PC-3 (cell line): ENCODE data around the gene PLEKHM3. TPM values are rescaled to one million over a fixed set of nuclear protein-coding genes. Genes with fewer than 3 reads are reported as not detected.

Source experiments
- ATAC-seq: fragments of 200-7000 bp; cut with Tn5 transposase; 2 replicates; pipeline ENCODE4 v1.9.1; 2020; ENCODE audit warnings: mild to moderate bottlenecking, moderate library complexity
- BruUV-seq: library from RNA; stranded (reverse); fragments of 400-500 nt; replicated peaks from 2 replicates; lab custom pipeline; 2021; lab: Mats Ljungman, UMichigan
- CTCF ChIA-PET: fragments of 300-600 bp; sonication (Branson Sonifier 250); formaldehyde crosslinking; loops from one replicate; lab custom pipeline; 2022; ENCODE audit warnings: antibody characterized with exemption; lab: Charles Lee
- POLR2A ChIA-PET: fragments of 300-600 bp; sonication (Branson Sonifier 250); formaldehyde crosslinking; loops from one replicate; lab custom pipeline; 2022; ENCODE audit warnings: antibody characterized with exemption; ENCODE audit not compliant: unreplicated experiment; lab: Charles Lee
- DNase-seq: peaks from one replicate; pipeline ENCODE4 v3.0.0-alpha.2; 2015
- H2AFZ ChIP-seq: fragments of 300-600 bp; sonication (generic); 2 replicates; pipeline ENCODE4 v1.6.0; 2016; ENCODE audit warnings: antibody characterized with exemption, low read length
- H3F3A ChIP-seq: fragments of 300-600 bp; sonication (generic); one replicate; pipeline ENCODE4 v1.6.0; 2017; ENCODE audit warnings: antibody characterized with exemption, low read length, control low read depth, mild to moderate bottlenecking; ENCODE audit not compliant: unreplicated experiment
- H3K27ac ChIP-seq: fragments of 300-600 bp; sonication (generic); 2 replicates; pipeline ENCODE4 v1.5.1; 2016; ENCODE audit warnings: mild to moderate bottlenecking, low read length
- H3K27me3 ChIP-seq: fragments of 300-600 bp; sonication (generic); 2 replicates; pipeline ENCODE4 v1.6.1; 2016; ENCODE audit warnings: low read length, mixed read lengths
- H3K36me3 ChIP-seq: fragments of 300-600 bp; sonication (generic); 2 replicates; pipeline ENCODE4 v1.6.1; 2016; ENCODE audit warnings: low read depth, mixed run types, low read length, mixed read lengths
- H3K4me1 ChIP-seq: fragments of 300-600 bp; sonication (generic); 2 replicates; pipeline ENCODE4 v1.5.1; 2016; ENCODE audit warnings: low read length; ENCODE audit not compliant: insufficient read depth
- H3K4me2 ChIP-seq: fragments of 300-600 bp; sonication (generic); 2 replicates; pipeline ENCODE4 v1.6.0; 2016; ENCODE audit warnings: low read length
- H3K4me3 ChIP-seq: fragments of 300-600 bp; sonication (generic); 2 replicates; pipeline ENCODE4 v1.5.1; 2016; ENCODE audit warnings: mild to moderate bottlenecking, low read length, mixed read lengths
- H3K79me2 ChIP-seq: fragments of 300-600 bp; sonication (generic); 2 replicates; pipeline ENCODE4 v1.6.1; 2017; ENCODE audit warnings: low read length, mixed read lengths
- H3K9ac ChIP-seq: fragments of 300-600 bp; sonication (generic); 2 replicates; pipeline ENCODE4 v1.6.0; 2016; ENCODE audit warnings: mild to moderate bottlenecking, low read length
- H3K9me2 ChIP-seq: fragments of 300-600 bp; sonication (generic); replicated peaks from 2 replicates; pipeline ENCODE4 v1.6.1; 2016; ENCODE audit warnings: mixed run types, low read length, mixed read lengths
- H3K9me3 ChIP-seq: fragments of 300-600 bp; sonication (generic); 2 replicates; pipeline ENCODE4 v1.6.1; 2016; ENCODE audit warnings: low read length, mixed read lengths
- H4K20me1 ChIP-seq: fragments of 300-600 bp; sonication (generic); 2 replicates; pipeline ENCODE4 v1.6.1; 2016; ENCODE audit warnings: low read length, mixed read lengths
- CTCF ChIP-seq: fragments of 300-600 bp; sonication (generic); conservative IDR thresholded peaks from 2 replicates; pipeline ENCODE4 v1.5.1; 2017; ENCODE audit warnings: antibody characterized with exemption, low read depth, mild to moderate bottlenecking, low read length
- EZH2 ChIP-seq: fragments of 300-600 bp; sonication (generic); IDR thresholded peaks from one replicate; pipeline ENCODE4 v1.6.1; 2017; ENCODE audit warnings: antibody characterized with exemption, mild to moderate bottlenecking, low read length; ENCODE audit not compliant: unreplicated experiment
- EZH2phosphoT487 ChIP-seq: fragments of 300-600 bp; sonication (generic); IDR thresholded peaks from 2 replicates; pipeline ENCODE4 v1.6.1; 2018; ENCODE audit warnings: mild to moderate bottlenecking, antibody characterized with exemption, low read length, borderline replicate concordance
- intact Hi-C: fragments of 100-400 bp; cut with micrococcal nuclease; formaldehyde crosslinking; loops from 2 replicates; pipeline ENCODE4 v1.9.0; 2023
- total RNA-seq: library from RNA; depleted of rRNA; stranded (reverse); fragments of >200 nt; gene quantifications from 2 replicates; pipeline ENCODE4 v1.2.3, GENCODE V29; 2014

The PLEKHM3 gene
- total RNA-seq, 1 experiment from 2014 or later: 5.9 TPM

- Histone ChIP-seq H4K20me1 (no peaks in the 10 kb centered on the region), H3K79me2 (no peaks in the 10 kb centered on the region), H3F3A (no peaks in the 10 kb centered on the region), H3K9ac (no peak overlapping the region), H3K4me3 (no peak overlapping the region), H3K4me2 (no peak overlapping the region), H3K9me3 (no peaks in the 10 kb centered on the region), H3K9me2 (no peaks in the 10 kb centered on the region), H3K4me1 (peaks cover 12% of the 10 kb centered on the region; the same call in 1 of the 2 replicates), H3K27ac (no peak overlapping the region), H2AFZ (no peak overlapping the region), H3K36me3 (no peaks in the 10 kb centered on the region), H3K27me3 (no peaks in the 10 kb centered on the region)
- intact Hi-C loops: no loop called here
- DNase-seq: no peak
- ChIA-PET CTCF (no interaction called here), POLR2A (no interaction called here)
- BruUV-seq: no TSS peak
- ATAC-seq: no peak
- no peak for TF ChIP-seq CTCF
- no peak for TF ChIP-seq EZH2
- no peak for TF ChIP-seq EZH2phosphoT487
Measured at GRCh38 chr2:207813942-207814341, 211.4 kb downstream of the PLEKHM3 start.

GRCh38 chr2:207813221-207813916, 212.0 kb downstream of the PLEKHM3 start:
- Histone ChIP-seq H3K36me3 (no peaks in the 10 kb centered on the region), H3K9me2 (no peaks in the 10 kb centered on the region), H3K4me3 (no peak overlapping the region), H4K20me1 (no peaks in the 10 kb centered on the region), H3K4me1 (peaks cover 12% of the 10 kb centered on the region; the same call in 1 of the 2 replicates), H3K4me2 (no peak overlapping the region), H3K27me3 (no peaks in the 10 kb centered on the region), H3K9me3 (no peaks in the 10 kb centered on the region), H3K9ac (no peak overlapping the region), H2AFZ (no peak overlapping the region), H3K27ac (no peak overlapping the region), H3K79me2 (no peaks in the 10 kb centered on the region), H3F3A (no peaks in the 10 kb centered on the region)
- ChIA-PET CTCF (no interaction called here), POLR2A (no interaction called here)
- DNase-seq: no peak
- intact Hi-C loops: no loop called here
- BruUV-seq: no TSS peak
- ATAC-seq: no peak
- TF ChIP-seq EZH2 (no peak), CTCF (peak; percentile 27; the same call in 1 of the 2 replicates), EZH2phosphoT487 (no peak)

GRCh38 chr2:207812726-207813080, 212.6 kb downstream of the PLEKHM3 start:
- Histone ChIP-seq H2AFZ (no peak overlapping the region), H3K4me1 (peaks cover 12% of the 10 kb centered on the region; the same call in 1 of the 2 replicates), H3K4me3 (no peak overlapping the region), H3K36me3 (no peaks in the 10 kb centered on the region), H4K20me1 (no peaks in the 10 kb centered on the region), H3K27ac (no peak overlapping the region), H3K4me2 (no peak overlapping the region), H3K9ac (no peak overlapping the region), H3K9me3 (no peaks in the 10 kb centered on the region), H3K27me3 (no peaks in the 10 kb centered on the region), H3K79me2 (no peaks in the 10 kb centered on the region), H3K9me2 (no peaks in the 10 kb centered on the region), H3F3A (no peaks in the 10 kb centered on the region)
- intact Hi-C loops: no loop called here
- TF ChIP-seq EZH2: no peak
- no peak for TF ChIP-seq CTCF
- TF ChIP-seq EZH2phosphoT487: no peak
- DNase-seq (no peak), ATAC-seq (no peak)
- ChIA-PET CTCF (no interaction called here), POLR2A (no interaction called here)
- no TSS peak for BruUV-seq
